Hypothalamus (tissue), 51 donors: Measurements from ENCODE around the gene HSP90B1.
A peak's percentile ranks its signal among the peaks of the same experiment; 100 is the strongest.

Source experiments
- DNase-seq, 51 donors: peaks; one replicate each; lab custom pipeline; 2025; lab: John Stamatoyannopoulos, UW

Gene HSP90B1

DNA sequence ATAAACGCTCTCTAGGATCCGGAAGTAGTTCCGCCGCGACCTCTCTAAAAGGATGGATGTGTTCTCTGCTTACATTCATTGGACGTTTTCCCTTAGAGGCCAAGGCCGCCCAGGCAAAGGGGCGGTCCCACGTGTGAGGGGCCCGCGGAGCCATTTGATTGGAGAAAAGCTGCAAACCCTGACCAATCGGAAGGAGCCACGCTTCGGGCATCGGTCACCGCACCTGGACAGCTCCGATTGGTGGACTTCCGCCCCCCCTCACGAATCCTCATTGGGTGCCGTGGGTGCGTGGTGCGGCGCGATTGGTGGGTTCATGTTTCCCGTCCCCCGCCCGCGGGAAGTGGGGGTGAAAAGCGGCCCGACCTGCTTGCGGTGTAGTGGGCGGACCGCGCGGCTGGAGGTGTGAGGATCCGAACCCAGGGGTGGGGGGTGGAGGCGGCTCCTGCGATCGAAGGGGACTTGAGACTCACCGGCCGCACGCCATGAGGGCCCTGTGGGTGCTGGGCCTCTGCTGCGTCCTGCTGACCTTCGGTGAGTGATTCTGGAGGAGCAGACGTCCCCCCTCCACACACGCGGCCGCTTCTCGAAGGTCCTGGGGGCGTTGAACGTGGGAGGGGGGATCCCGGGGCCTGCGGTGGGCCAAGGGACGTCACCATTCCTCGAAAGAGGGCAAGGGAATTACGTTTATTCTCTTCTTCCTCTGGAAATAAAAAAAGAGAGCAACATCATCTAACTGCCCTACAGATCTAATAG lies at the start of gene HSP90B1:
Gene HSP90B1, plus strand, starts transcription at position 377 of the 753 bp plus-strand sequence. Its CDS starts 106 bp downstream, at position 483.
- DNase-seq, result peak; percentile 93 to 100 (median 99)

DNA sequence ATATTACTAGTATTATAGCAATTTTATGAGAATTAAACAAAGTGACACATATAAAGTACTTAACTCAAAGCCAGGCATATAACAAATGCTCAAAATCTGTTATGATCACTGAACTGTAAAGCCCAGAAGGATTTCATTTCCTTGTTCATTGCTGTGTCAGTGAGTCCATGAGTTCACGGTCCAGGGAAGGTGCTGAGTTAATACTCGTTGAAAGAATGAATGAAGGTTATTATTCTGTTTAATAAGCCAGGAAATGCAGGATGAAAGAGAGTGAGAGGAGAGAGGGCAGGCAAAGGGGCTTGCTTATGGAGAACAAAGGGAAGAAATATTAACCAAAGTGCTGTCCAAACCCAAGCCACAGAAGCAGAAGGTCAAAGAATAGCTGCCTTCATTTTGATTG lies 48.9 kb upstream of the HSP90B1 start:
- DNase-seq, result no peak

DNA sequence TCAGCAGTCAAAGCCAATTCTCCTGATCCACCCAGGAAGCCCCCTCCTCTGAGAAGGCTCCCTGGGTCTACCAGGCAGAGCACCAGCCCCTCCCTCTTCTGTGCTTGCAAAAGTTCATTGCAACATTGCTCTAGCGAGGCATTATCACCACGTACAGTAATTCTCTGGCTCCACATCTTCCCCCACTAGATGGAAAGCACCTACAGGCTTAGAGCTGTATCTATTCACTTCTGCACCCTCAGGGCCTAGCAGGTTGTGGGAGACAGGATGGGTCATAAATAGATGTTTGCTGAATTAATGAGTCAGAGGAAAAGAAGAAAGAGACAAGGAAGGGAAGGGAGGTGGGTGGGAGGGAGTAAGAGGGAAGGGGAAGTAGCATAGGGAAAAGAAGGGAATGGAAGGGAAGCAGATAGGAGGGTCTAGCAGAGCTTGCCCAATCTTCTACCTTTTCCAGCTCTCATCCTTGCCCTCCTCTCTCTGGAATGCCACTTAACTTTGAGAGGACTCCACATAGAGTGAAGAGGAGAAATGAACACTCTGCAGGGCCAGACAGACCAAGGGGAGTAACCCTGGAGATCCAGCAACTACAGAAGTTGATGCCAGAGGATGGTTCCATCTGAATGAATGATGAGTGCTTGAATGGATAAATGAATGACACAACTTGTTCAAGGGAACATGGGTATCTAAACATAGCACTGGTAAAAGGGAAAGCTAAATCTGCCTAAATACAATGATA lies 47.2 kb upstream of the HSP90B1 start:
- no peak for DNase-seq

DNA sequence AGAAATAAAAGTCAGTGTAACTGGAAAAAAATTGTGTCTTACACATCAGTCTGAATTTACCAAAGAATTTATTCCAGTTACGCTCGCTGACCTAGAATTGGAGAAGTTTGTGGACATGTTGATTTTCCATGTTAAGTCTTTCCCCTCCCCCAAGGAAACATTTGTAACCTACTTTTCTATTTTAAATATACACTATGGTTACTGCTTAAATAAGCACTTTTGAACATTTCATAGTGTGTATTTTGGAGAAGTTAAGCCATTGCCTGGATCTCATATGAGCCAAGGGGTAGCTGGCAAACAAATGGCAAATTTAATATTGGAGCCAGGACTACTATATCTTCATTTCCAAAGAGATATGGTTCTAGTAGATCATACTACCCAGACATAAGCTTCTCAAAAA lies 46.3 kb upstream of the HSP90B1 start:
- DNase-seq, result no peak

DNA sequence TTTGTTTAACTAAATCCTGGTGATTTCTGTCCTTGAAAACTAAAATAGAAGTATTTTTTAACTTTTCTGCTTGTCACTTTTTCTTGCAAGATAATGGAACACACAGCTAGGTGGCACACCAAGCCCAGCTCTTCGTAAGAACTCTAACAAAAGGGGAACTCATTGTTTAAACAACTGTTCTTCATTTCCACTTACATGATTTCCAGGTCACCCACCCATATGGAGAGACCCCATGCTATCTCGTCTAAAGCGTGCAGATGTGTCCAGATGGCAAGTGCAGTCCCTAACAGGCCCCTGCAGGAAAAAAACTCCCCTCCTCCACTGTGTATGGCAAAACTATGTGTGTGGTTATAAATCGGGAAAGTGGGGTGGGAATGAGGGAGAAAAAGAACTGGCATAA lies 45.9 kb upstream of the HSP90B1 start:
- peak in 4 of 51 donors; percentile 0 to 6 (median 2) for DNase-seq

DNA sequence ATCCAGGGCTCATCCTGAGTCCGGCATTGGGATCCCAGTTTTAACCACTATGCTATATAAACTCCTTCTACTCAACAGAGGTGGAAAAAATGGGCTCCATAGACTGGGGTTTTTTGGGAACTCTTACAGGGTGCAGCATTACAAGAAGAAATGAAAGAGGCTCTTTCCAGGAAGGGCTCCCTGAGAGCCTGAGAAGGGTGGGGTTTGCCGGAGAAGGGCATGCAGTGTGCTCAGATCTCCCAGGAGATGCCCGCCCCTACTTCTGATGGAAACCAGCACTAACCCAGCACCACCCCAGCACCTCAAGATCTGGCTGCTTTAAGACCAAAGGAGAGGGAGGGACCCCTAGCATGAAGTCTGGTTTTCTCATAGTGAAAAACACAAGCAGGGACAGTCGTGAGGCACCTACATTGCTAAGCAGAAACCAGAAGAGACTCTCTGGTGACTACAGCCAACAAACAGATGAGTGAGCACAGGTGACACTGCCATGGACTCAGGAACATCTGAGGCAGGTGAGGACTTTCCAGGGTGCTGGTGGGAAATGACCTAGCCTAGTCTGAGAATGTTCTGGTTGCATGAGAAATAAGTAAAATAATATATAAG lies 43.9 kb upstream of the HSP90B1 start:
- no peak for DNase-seq

DNA sequence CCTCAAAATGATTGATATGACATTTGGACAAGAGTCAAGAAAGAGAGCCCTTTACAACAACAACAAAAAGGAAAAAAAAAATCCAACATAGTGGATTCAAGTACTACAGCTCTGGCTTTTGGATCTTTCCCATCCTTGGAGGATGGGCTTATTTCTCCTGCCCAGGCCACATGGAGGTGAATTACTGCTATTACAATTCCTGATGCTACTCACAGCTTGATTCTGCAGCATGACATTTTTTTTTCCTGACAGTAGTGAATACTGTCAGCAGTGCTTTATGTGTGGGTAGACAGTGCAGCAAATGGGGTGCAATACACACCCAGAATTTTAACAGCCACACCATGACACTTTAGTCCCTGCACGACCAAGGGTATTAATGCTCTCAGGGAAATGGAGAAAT lies 42.5 kb upstream of the HSP90B1 start:
- peak in 1 of 51 donors; percentile 21 for DNase-seq

DNA sequence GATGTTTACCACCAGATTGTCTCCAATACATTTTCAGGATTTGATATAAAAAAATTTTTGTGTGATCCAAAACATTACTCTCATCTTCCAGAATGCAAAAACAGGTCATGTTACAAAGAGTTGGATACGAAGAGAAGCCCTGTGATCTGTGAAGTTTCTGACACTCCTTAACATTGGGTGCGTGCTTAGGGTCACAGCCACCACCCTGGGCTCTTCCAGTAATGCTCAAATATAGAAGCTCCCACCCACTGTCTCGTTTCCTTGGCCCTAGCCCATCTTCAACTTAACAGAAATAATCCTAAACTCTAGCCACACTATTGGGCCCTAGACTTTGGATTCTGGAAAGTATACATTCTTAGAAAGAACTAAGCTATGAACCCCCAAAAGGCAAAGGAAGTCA lies 32.9 kb upstream of the HSP90B1 start:
- no peak for DNase-seq

DNA sequence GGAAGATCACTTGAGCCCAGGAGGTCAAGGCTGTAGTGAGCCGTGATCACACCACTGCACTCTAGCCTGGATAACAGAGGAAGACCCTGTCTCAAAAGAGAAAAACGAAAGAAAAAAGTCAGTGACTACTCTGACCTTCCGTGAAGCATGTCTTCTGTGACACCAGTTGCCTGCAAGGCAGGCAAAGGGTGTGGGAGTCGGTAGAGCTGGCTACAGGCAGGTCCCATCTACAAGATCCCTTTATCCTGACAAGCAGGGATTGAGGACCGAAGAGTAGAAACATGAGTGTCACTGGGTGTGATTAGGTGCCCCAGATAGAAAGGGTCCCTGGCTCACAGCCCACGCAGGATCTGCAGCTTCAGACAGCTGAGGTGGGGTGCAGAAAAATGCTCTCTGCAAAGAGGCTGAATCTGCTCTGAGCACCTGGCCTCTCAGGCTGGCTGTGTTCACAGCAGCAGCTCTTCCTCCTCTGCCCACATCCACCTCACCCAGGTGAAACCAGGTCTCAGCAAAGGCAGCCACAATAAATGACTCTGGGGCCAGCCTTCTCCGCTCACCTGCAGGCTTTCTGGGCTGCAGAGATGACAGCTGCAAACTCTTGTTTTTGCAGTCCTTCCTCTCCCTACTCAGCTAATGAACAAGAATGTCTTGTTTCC lies 28.6 kb upstream of the HSP90B1 start:
- DNase-seq, result no peak

DNA sequence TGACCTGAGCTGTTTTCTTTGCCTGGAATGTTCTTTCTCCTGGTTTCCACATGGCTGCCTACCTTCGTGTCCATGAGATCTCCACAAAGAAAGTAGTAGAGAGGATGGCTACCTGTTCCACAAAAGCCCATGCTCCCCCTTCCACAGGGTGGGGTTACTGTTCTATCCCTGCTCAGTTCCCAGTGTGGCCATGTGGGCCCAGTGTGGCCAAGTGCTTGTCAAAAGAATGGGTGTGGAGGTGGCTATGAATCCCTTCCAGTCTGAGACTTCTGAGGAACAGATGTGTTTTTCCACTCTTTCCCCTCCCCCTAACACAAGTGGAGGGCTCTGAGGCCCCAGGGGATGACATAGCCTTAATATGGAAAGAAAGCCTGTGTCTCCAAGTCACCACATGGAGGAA lies 26.2 kb upstream of the HSP90B1 start:
- no peak for DNase-seq

DNA sequence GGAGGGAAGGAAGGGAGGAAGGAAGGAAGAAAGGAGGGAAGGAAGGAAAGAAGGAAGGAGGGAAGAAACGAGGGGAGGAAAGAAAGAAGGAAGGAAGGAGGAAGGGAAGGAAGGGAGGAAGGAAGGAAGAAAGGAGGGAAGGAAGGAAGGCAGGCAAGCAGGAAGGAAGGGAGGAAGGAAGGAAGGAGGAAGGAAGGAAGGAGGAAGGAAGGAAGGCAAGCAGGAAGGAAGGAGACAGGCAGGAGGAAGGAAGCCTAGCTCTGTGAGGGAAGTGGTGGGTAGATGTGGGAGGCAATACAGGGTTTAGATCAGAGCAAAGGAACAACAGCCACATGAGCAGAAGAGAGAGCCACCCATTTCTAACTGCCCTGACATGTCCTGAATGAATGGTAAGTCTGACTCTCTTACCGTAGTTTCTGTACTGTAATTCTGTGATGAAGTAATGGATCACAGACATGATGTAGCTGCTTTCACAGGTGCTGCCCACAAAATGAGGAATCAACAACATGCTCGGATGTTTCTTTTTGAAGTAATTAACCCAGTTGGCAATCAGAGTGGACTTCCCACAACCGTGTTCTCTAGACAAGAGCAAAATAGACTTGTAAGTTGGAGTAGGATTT lies 24.4 kb upstream of the HSP90B1 start:
- no peak for DNase-seq

DNA sequence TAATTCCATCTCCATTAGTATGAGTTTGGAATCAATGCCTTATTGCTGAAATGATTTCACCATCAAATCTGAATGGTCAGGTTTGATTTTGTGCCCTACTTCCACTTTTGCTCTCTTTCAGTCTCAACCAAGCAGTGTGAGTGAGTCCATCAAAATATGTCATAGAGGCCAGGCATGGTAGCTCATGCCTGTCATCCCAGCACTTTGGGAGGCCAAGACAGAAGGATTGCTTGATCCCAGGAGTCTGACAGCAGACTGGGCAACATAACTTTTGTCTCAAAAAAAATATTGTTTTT lies 22.0 kb upstream of the HSP90B1 start:
- no peak for DNase-seq

DNA sequence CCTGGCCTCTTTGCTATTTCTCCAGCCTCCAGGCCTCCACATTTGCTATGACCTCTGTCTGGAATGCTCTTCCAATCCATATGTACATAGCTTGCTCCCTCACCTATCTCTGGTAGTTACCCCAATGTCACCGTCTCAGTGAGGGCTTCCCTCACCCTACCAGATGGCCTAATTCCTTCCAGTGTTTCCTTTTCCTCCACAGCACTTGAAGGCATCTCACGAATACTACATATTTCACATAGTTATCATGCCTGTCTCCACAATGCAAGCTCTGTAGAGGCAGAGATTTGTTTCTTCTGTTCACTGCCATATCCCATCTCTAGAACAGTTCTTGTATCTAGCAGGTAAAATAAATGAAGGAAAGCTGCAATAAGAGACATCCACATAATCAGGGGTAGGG lies 21.3 kb upstream of the HSP90B1 start:
- DNase-seq, result no peak

DNA sequence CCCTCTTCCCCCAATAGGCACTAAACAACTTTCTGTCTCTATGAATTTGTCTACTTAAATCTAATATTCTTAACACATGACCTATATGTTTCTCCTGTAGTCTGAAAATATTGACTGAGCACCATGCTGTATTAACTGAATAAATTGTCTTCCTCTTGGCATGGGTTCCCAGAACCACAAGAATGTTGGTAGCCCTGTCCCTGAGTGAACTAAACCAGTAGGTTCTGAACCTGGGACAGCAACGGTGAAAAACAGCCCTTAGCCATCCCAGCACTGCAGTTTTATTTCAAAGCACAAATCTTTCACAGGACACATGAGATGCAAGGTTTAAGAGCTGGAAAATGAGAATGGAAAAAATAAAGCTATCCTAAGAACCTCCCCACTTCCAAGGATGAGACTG lies 20.4 kb upstream of the HSP90B1 start:
- no peak for DNase-seq

DNA sequence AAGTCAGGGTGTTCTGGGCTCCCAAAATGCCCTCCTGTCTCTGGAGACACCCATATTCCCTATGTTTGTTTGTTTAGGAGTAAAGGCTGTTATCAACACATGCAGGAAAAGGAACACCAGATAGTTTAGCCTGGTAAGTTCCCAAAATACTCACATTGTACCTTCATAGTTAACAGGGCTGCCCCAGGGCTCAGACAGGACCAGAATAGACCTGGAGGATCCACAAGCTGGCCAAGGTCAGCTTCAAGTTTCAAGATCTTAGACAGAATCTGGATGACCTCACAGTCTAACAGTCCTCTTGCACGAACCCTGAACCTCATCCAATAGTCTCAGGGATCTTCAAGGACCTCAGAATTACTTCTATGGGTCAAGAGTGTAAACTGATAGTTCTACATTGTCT lies 18.1 kb upstream of the HSP90B1 start:
- DNase-seq, result no peak

DNA sequence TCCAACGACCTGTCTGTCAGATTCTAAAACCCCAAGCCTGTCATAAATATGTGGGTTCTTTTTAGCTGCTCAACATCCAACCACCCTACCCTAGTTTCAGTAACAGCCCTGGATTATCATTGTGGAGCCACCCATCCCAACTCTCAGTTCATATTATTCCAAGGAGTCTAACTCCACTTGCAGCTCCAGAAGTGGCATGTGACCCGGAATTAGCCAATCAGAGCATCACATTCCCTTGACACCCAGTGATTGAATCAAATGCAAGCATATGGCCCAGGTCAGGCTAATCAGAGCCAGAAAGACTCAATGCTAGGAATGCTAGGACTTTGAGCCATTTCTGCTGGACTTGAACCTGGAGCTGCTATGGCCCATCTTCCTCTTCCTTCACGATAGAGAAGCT lies 17.1 kb upstream of the HSP90B1 start:
- no peak for DNase-seq

DNA sequence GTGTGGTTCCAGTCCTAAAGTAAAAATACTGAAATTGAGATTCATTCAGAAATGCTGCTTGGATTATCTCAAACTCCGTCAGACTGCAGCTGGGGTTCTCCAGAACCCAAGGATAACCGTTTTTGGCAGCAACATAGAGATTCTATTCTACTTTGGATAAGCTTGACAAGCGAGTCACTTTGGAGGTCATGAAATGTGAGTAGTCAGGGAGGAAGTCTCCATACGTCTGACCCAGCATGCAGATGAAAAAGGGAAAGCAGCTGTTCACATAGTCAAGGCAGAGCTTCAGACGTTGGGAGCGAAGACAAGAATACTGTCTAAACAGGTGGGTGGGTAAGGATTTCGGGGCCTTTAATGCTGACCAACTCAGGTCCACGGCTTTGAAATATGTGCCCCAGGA lies 14.9 kb upstream of the HSP90B1 start:
- no peak for DNase-seq

DNA sequence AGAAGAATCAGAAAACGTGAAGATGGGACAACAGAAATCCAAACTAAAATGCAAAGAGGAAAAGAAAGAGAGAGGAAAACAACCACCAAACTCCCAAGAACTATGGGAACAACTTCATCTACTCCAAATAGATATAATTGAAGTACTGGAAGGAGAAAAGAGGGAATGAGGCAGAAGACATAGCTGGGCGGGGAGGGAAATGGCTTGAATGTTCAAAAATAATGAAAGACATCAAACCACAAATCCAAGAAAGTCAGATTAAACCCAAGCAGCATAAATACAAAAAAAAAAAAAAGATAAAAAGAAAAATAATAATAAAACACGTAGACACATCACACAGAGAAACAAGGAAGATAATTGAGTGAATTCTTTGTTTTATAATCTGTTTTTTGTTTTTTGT lies 12.3 kb upstream of the HSP90B1 start:
- no peak for DNase-seq

DNA sequence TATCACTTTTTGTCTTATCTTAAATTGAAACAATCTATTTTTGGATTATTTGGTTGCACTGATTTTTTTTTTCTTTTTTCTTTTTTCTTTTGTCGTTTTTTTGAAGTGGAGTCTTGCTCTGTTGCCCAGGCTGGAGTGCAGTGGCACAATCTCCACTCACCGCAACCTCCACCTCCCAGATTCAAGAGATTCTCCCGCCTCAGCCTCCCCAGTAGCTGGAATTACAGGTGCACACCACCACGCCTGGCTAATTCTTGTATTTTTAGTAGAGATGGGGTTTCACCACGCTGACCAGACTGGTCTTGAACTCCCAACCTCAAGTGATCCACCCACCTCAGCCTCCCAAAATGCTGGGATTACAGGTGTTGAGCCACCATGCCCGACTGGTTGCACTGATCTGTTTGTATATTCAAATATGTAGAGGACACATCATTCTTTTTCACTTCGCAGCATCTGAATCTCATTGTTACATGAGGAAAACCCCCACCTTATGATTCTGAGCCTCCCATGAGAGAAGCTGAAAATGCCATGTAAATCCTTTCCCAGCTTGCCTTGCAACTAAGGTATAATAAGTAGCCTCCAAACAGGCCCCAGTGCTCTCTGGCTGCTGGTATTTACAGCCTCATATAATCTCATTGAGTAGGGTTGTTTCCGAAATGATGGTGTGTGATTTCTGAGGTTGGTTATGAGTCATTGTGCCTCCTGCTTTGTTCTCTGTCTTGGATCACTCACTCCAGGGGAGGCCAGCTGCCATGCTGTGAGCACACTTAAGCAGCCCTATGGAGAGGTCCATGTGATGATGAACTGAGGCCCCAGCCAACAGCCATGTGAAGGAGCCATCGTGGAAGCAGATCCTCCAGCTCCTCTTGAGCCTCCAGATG lies 5.2 kb upstream of the HSP90B1 start:
- no peak for DNase-seq

DNA sequence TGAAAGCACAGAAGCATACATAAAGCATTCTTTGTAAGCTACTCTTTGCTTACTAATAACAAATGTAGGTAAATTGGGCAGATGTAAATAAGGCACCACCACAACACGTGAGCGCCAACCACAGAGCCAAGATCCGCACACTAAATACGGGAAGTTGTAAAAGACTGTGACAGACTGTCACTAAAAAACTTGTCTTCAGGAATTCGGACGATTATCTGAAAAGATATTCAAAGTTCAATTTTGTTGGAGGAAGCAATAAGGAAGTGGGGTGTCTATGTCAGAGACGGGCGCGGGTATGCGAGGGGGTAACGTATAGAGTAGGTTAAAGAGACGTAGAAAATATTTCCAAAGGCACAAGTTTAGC lies 1.5 kb upstream of the HSP90B1 start:
- DNase-seq, result peak in 9 of 51 donors; percentile 4 to 66 (median 8)
